ENCODE measurements around the gene LARP1. TPM values are rescaled to one million over a fixed set of nuclear protein-coding genes. Genes with fewer than 3 reads are reported as not detected.

The LARP1 gene
- total and polyA plus RNA-seq, 10 of the 15 experiments (the other 5 are each of a cell fraction or from before 2014, with no cell fraction given): 22.6 to 227 (median 60.8) TPM

- Histone ChIP-seq H3K4me3 (no peak overlapping the region), H3K4me2 (ENCODE audit: control insufficient read depth, insufficient read depth) (no peak overlapping the region), H2AFZ (ENCODE audit: control insufficient read depth, low read depth, low read length) (no peak overlapping the region), H4K20me1 (ENCODE audit: control insufficient read depth, insufficient read depth) (no peaks in the 10 kb centered on the region), H3K27ac (ENCODE audit: control insufficient read depth, insufficient read depth) (no peak overlapping the region), H3K27me3 (replicated peaks in 1 of 2; ENCODE audit: control insufficient read depth in 2 of 2, insufficient read depth in 2 of 2, low read length in 1 of 2) (no peaks in the 10 kb centered on the region), H3K36me3 (ENCODE audit: control insufficient read depth in 2 of 2, insufficient read depth in 2 of 2, low read length in 1 of 2) (no peaks in the 10 kb centered on the region), H3K79me2 (ENCODE audit: control insufficient read depth, insufficient read depth, low read length) (no peaks in the 10 kb centered on the region), H3K4me1 (ENCODE audit: control insufficient read depth, insufficient read depth, low read length) (no peaks in the 10 kb centered on the region), H3K9ac (ENCODE audit: control insufficient read depth, insufficient read depth, low read length) (no peak overlapping the region), H3K9me3 (replicated peaks; ENCODE audit: control insufficient read depth, insufficient read depth, low read length) (no peaks in the 10 kb centered on the region)
- intact Hi-C loops (cut with micrococcal nuclease; ENCODE audit: unreplicated experiment): no loop called here
- SMC1A ChIA-PET (ENCODE audit: uncharacterized antibody, unreplicated experiment): no interaction called here
- WGBS (ENCODE audit: insufficient coverage, insufficient replicate concordance, low lambda C conversion rate, missing lambda C conversion rate): 86% methylated on average over 7 of the region's 7 CpGs
- POLR2A ChIA-PET: no interaction called here
- TF ChIP-seq ZBTB11 (CRISPR knock-in tag; IDR thresholded peaks at IDR 0.05) (no peak), PML (IDR thresholded peaks at IDR 0.05; ENCODE audit: low read length) (no peak), ZNF274 (IDR thresholded peaks at IDR 0.05; ENCODE audit: insufficient read depth, insufficient read length) (no peak), SMC3 (IDR thresholded peaks at IDR 0.05; ENCODE audit: borderline replicate concordance, low read length) (no peak), TARDBP (IDR thresholded peaks at IDR 0.05; ENCODE audit: borderline replicate concordance) (no peak), ZBTB4 (CRISPR knock-in tag; IDR thresholded peaks at IDR 0.05) (no peak), POLR2AphosphoS2 (IDR thresholded peaks at IDR 0.05; ENCODE audit: low read depth, low read length) (no peak), TAF1 (IDR thresholded peaks at IDR 0.05; ENCODE audit: borderline replicate concordance, low read depth, low read length) (no peak), FOXK2 (IDR thresholded peaks at IDR 0.05) (no peak), NR2F1 (conservative IDR thresholded peaks at IDR 0.05) (no peak)
- TF ChIP-seq, protein P1, sequence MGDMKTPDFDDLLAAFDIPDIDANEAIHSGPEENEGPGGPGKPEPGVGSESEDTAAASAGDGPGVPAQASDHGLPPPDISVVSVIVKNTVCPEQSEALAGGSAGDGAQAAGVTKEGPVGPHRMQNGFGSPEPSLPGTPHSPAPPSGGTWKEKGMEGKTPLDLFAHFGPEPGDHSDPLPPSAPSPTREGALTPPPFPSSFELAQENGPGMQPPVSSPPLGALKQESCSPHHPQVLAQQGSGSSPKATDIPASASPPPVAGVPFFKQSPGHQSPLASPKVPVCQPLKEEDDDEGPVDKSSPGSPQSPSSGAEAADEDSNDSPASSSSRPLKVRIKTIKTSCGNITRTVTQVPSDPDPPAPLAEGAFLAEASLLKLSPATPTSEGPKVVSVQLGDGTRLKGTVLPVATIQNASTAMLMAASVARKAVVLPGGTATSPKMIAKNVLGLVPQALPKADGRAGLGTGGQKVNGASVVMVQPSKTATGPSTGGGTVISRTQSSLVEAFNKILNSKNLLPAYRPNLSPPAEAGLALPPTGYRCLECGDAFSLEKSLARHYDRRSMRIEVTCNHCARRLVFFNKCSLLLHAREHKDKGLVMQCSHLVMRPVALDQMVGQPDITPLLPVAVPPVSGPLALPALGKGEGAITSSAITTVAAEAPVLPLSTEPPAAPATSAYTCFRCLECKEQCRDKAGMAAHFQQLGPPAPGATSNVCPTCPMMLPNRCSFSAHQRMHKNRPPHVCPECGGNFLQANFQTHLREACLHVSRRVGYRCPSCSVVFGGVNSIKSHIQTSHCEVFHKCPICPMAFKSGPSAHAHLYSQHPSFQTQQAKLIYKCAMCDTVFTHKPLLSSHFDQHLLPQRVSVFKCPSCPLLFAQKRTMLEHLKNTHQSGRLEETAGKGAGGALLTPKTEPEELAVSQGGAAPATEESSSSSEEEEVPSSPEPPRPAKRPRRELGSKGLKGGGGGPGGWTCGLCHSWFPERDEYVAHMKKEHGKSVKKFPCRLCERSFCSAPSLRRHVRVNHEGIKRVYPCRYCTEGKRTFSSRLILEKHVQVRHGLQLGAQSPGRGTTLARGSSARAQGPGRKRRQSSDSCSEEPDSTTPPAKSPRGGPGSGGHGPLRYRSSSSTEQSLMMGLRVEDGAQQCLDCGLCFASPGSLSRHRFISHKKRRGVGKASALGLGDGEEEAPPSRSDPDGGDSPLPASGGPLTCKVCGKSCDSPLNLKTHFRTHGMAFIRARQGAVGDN (IDR thresholded peaks at IDR 0.05): no peak
- TF ChIP-seq, protein P2, sequence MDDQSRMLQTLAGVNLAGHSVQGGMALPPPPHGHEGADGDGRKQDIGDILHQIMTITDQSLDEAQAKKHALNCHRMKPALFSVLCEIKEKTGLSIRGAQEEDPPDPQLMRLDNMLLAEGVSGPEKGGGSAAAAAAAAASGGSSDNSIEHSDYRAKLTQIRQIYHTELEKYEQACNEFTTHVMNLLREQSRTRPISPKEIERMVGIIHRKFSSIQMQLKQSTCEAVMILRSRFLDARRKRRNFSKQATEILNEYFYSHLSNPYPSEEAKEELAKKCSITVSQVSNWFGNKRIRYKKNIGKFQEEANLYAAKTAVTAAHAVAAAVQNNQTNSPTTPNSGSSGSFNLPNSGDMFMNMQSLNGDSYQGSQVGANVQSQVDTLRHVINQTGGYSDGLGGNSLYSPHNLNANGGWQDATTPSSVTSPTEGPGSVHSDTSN (IDR thresholded peaks at IDR 0.05; ENCODE audit: insufficient replicate concordance, low read depth, low read length): no peak
- RAD21 ChIA-PET (ENCODE audit: unreplicated experiment): no interaction called here
- CTCF ChIA-PET: no interaction called here
- DNase-seq (ENCODE audit: low read depth, low spot score) (no peak), FAIRE-seq (no peak), ATAC-seq (no peak)
- in situ Hi-C loops (cut with MboI): no loop called here
- BruUV-seq (replicated peaks): no TSS peak
These were observed 11.4 kb upstream of the LARP1 start for GRCh38 chr5:154743812-154744211.

All from GM12878 (cell line).